OCI-LY1 (cell line): ENCODE data around the gene SLC35C1.
"Not testable (repeated sequence)": the region's sequence is repeated elsewhere in the genome, so short reads cannot be mapped to it uniquely, and the experiment has no call there.

ENCODE experiments used
- H2AFZ ChIP-seq: fragments of 200-600 bp; sonication (generic), shearing (Covaris generic); 2 replicates; pipeline ENCODE4 v1.6.0; 2014; ENCODE audit warnings: antibody characterized with exemption, mild to moderate bottlenecking, low read length
- H3F3A ChIP-seq: fragments of 200-600 bp; sonication (generic), shearing (Covaris generic); 2 replicates; pipeline ENCODE4 v1.6.0; 2014; ENCODE audit warnings: mild to moderate bottlenecking, antibody characterized with exemption, low read length, moderate library complexity; ENCODE audit not compliant: insufficient read depth
- H3K27ac ChIP-seq: fragments of 200-600 bp; sonication (generic); 2 replicates; pipeline ENCODE4 v1.5.1; 2014; ENCODE audit warnings: low read length, mixed run types, mild to moderate bottlenecking, low read depth; ENCODE audit not compliant: poor library complexity, severe bottlenecking
- H3K27me3 ChIP-seq: fragments of 200-600 bp; sonication (generic); 2 replicates; pipeline ENCODE4 v1.6.0; 2014; ENCODE audit warnings: antibody characterized with exemption, mild to moderate bottlenecking, low read length, moderate library complexity; ENCODE audit not compliant: insufficient read depth
- H3K36me3 ChIP-seq: fragments of 200-600 bp; sonication (generic); 2 replicates; pipeline ENCODE4 v1.6.1; 2014; ENCODE audit warnings: mild to moderate bottlenecking, antibody characterized with exemption, low read length, moderate library complexity, mixed read lengths; ENCODE audit not compliant: insufficient read depth
- H3K4me1 ChIP-seq: fragments of 200-600 bp; sonication (generic); 2 replicates; pipeline ENCODE4 v1.5.1; 2014; ENCODE audit warnings: mild to moderate bottlenecking, low read length, moderate library complexity; ENCODE audit not compliant: insufficient read depth, severe bottlenecking
- H3K4me2 ChIP-seq: fragments of 200-600 bp; sonication (generic), shearing (Covaris generic); 2 replicates; pipeline ENCODE4 v1.6.1; 2014; ENCODE audit warnings: low read length
- H3K4me3 ChIP-seq: fragments of 200-600 bp; sonication (generic); 2 replicates; pipeline ENCODE4 v1.5.1; 2014; ENCODE audit warnings: low read length, low read depth, mild to moderate bottlenecking, mixed read lengths; ENCODE audit not compliant: poor library complexity, severe bottlenecking
- H3K79me2 ChIP-seq: fragments of 200-600 bp; shearing (Covaris generic); 2 replicates; pipeline ENCODE4 v1.6.1; 2016; ENCODE audit warnings: mixed run types, low read length, mixed read lengths; ENCODE audit not compliant: insufficient read depth
- H3K9ac ChIP-seq: fragments of 200-600 bp; sonication (generic), shearing (Covaris generic); 2 replicates; pipeline ENCODE4 v1.6.1; 2014; ENCODE audit warnings: mild to moderate bottlenecking, low read length, mixed read lengths
- H3K9me2 ChIP-seq: fragments of 200-600 bp; sonication (generic), shearing (Covaris generic); 2 replicates; pipeline ENCODE4 v1.6.1; 2014; ENCODE audit warnings: low read depth, mild to moderate bottlenecking, low read length, mixed read lengths
- H3K9me3 ChIP-seq: fragments of 200-600 bp; shearing (Covaris generic); 2 replicates; pipeline ENCODE4 v1.6.1; 2014; ENCODE audit warnings: low read length, mixed read lengths
- H4K20me1 ChIP-seq: fragments of 200-600 bp; sonication (generic), shearing (Covaris generic); 2 replicates; pipeline ENCODE4 v1.6.0; 2016; ENCODE audit warnings: mild to moderate bottlenecking, low read length; ENCODE audit not compliant: insufficient read depth
- CTCF ChIP-seq: fragments of 200-600 bp; sonication (generic), shearing (Covaris generic); IDR thresholded peaks from 2 replicates; pipeline ENCODE4 v1.5.1; 2017; ENCODE audit warnings: mild to moderate bottlenecking, antibody characterized with exemption, low read length, moderate library complexity, mixed read lengths
- EZH2 ChIP-seq: fragments of 200-600 bp; sonication (generic), shearing (Covaris generic); IDR thresholded peaks from 2 replicates; pipeline ENCODE4 v1.8.0; 2017; ENCODE audit warnings: borderline replicate concordance, mixed run types, mild to moderate bottlenecking, antibody characterized with exemption, low read length, moderate library complexity, mixed read lengths

SLC35C1 gene

GRCh38 chr11:45834298-45834756 is 29.4 kb downstream of the SLC35C1 start:
- H3K36me3 ChIP-seq, result no peaks in the 10 kb centered on the region
- H3K27ac ChIP-seq, result no peak overlapping the region
- no peak overlapping the region for H3K9ac ChIP-seq
- no peaks in the 10 kb centered on the region for H3K4me1 ChIP-seq
- TF ChIP-seq CTCF (no peak), EZH2 (no peak)
- no peaks in the 10 kb centered on the region for H3K9me2 ChIP-seq
- H3F3A ChIP-seq, result no peaks in the 10 kb centered on the region
- no peak overlapping the region for H3K4me3 ChIP-seq
- no peaks in the 10 kb centered on the region for H3K9me3 ChIP-seq
- H3K27me3 ChIP-seq, result no peaks in the 10 kb centered on the region
- no peak overlapping the region for H3K4me2 ChIP-seq
- H2AFZ ChIP-seq, result no peak overlapping the region
- H4K20me1 ChIP-seq, result no peaks in the 10 kb centered on the region
- H3K79me2 ChIP-seq, result no peaks in the 10 kb centered on the region

GRCh38 chr11:45839204-45839603 is 34.3 kb downstream of the SLC35C1 start:
- H3K4me2 ChIP-seq, result no peak overlapping the region
- H3K36me3 ChIP-seq, result no peaks in the 10 kb centered on the region
- no peak overlapping the region for H2AFZ ChIP-seq
- no peak overlapping the region for H3K27ac ChIP-seq
- no peaks in the 10 kb centered on the region for H3K79me2 ChIP-seq
- H3K4me1 ChIP-seq, result peaks cover 9% of the 10 kb centered on the region
- no peaks in the 10 kb centered on the region for H3K9me3 ChIP-seq
- no peaks in the 10 kb centered on the region for H3K27me3 ChIP-seq
- no peaks in the 10 kb centered on the region for H3F3A ChIP-seq
- TF ChIP-seq EZH2, result no peak
- TF ChIP-seq CTCF, result no peak
- no peaks in the 10 kb centered on the region for H3K9me2 ChIP-seq
- no peak overlapping the region for H3K4me3 ChIP-seq
- no peaks in the 10 kb centered on the region for H4K20me1 ChIP-seq
- H3K9ac ChIP-seq, result no peak overlapping the region

- not testable (repeated sequence) for H3K4me2 ChIP-seq, H2AFZ ChIP-seq, H3K4me3 ChIP-seq, H4K20me1 ChIP-seq, H3K4me1 ChIP-seq, H3K9ac ChIP-seq, H3F3A ChIP-seq, H3K27ac ChIP-seq, H3K79me2 ChIP-seq, H3K9me2 ChIP-seq, H3K27me3 ChIP-seq, H3K36me3 ChIP-seq, H3K9me3 ChIP-seq
Measured at GRCh38 chr11:45840251-45840650, 35.3 kb downstream of the SLC35C1 start.

GRCh38 chr11:45843158-45843924 is 38.4 kb downstream of the SLC35C1 start:
- Histone ChIP-seq H3K9ac (peak overlapping the region; percentile 36), H2AFZ (peak overlapping the region; percentile 91), H4K20me1 (no peaks in the 10 kb centered on the region), H3K79me2 (peaks cover 3% of the 10 kb centered on the region; the same call in 1 of the 2 replicates), H3K4me2 (peak overlapping the region; percentile 68), H3K27ac (no peak overlapping the region), H3K4me1 (peaks cover 21% of the 10 kb centered on the region), H3K9me2 (no peaks in the 10 kb centered on the region), H3F3A (no peaks in the 10 kb centered on the region), H3K27me3 (no peaks in the 10 kb centered on the region), H3K36me3 (no peaks in the 10 kb centered on the region), H3K9me3 (no peaks in the 10 kb centered on the region), H3K4me3 (peak overlapping the region; percentile 46)
- TF ChIP-seq EZH2 (no peak), CTCF (peak; percentile 94)
